Measurements from ENCODE around the gene FNDC11. TPM values are rescaled to one million over a fixed set of nuclear protein-coding genes. Genes with fewer than 3 reads are reported as not detected.

The FNDC11 gene
- total RNA-seq, 1 experiment from 2014 or later, result 2.2 TPM

DNA sequence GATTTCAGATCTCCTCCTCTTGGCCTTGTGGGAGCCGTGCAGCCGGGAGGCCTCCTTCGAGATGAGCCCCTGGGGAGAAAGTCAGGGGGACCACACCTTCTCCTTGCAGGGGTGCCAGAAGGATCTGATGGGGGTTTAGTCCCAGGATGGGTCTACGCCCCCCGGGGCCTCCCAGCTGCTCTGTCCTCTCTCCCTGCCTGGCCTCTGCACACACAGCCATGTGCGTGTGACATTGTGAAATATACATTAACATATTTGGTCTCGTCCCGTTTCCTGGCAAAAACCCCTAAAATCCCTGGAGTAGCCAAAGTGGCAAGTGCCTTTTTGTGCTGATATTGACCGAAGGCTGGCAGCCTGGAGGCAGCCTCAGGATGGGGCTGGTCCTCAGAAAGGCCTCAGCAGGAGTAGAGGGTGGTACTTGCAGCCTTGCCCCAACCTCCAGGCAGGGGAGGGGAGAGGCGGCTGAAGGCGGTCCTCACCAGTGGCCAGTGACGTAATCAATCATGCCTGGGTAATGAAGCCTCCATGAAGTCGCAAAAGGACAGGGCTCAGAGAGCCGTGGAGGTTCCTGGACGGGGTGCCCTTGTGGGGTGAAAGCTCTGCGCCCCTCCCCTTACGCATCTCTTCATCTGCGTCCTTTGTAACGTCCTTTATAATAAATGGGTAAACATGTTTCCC lies 25.2 kb downstream of the FNDC11 start:
- no peak for DNase-seq (ENCODE audit: low spot score)

GRCh38 chr20:63580796-63581461 lies 27.0 kb downstream of the FNDC11 start:
- peak; percentile 86 for DNase-seq (ENCODE audit: low spot score)

DNA sequence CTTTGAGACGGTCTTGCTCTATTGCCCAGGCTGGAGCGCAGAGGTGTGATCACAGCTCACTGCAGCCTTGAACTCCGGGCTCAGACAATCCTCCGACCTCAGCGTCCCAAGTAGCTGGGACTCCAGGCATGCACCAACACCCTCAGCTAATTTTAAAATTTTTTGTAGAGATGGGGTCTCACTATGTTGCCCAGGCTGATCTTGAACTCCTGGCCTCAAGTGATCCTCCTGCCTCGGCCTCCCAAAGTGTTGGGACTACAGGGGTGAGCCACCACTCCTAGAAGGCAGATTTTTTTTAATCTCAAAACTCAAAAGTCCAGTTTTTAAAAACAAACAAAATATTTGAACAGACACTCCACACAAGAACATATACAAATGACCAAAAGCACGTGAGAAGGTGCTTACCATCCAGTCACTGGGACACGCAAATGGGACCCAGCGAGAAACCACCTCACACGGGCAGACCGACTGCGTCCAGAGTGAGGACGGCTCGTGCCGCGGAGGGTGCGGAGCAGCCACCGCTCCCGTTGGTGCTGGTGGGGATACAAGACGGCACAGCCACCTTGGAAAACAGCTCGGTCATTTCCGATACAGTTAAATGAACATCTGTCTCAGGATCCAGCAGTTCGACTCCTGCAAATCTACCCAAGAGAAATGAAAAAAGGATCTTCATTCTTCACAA lies 28.6 kb downstream of the FNDC11 start:
- no peak for DNase-seq (ENCODE audit: low spot score)

DNA sequence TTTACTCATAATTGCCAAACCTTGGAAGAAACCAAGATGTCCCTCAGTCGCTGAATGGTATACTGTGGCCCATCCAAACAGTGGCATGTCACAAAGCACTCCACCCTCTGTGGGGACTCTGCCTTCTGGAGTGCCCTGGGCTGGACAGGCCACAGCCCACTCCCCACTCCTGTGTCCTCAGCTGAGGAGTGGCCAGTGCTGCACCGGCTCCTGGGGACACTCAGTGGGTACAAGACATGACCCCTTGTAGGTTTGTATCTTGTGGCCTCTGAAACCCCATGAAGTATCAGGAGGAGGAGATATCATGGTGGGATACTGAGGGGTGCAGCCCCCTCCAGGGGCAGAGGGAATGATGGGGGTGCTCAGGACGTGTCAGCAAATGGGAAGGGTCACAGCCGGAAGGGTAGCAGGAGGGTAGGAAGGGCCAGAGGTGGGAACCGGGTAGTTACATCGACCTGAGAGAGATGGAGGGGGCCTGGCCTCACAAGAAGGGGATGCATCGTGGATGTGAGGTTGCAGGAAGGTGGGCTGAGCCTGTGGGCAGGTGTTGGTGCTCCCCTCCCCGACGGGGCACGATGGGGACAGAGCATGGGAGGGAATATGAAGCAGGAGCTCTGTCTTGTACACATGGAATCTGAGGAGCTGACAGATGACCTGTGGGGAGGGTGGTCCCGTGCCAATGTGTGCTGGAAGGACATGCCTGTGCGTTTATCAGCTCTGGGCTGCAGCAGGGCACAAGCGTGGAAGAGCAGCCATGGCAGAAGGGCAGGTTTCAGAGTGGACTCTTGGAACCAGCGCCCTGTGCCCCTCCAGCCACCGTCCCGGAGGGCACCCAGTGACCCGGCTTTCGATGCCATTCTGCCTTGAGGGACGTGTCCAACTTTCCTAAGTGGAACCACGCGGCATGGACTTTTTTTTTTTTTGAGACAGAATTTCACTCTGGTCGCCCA lies 31.9 kb downstream of the FNDC11 start:
- no peak for DNase-seq (ENCODE audit: low spot score)

DNA sequence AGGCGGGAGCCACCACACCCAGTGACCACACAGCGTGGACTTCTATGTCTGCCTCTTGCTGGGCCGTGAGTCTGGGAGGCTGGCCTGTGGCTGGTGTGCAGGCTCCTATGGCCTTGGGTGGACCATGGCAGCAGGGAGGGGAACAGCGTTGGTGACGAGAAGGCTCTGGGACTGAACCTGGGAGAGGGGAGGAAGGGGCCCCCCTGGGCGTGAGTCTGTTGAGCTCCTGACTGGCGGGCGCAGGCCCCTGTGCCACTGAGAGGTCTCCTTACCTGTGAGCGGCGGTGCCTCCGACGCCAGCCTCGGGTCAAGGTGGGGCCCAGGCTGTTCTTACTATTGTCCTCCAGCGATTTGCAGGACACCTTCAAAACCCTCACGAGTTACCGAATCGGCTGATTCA lies 32.8 kb downstream of the FNDC11 start:
- DNase-seq (ENCODE audit: low spot score), result no peak

- no peak for DNase-seq (ENCODE audit: low spot score)
Observed at GRCh38 chr20:63587256-63587655, 33.3 kb downstream of the FNDC11 start.

- DNase-seq (ENCODE audit: low spot score), result no peak
Observed at GRCh38 chr20:63587776-63588591, 34.0 kb downstream of the FNDC11 start.

DNA sequence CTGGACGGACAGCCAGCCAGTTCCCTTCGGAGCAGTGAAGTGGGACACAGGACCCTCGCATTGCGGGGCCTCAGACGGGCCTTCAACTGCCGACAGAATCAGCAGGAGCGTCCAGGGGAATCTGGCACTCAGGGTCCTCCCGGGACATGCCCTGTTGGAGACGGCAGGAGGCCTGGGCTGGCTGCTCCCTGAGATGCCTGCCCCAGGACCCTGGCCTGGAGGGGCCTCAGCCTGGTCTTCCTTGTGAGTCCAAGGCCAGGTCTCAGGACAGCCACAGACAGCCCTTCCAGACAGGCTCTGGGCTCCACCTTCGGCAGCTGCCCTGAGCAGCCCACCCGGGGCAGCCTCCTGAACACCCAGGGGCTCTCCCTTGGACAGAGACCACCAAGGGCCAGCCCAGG lies 34.7 kb downstream of the FNDC11 start:
- DNase-seq (ENCODE audit: low spot score), result no peak

GRCh38 chr20:63589261-63590217 lies 35.6 kb downstream of the FNDC11 start:
- DNase-seq (ENCODE audit: low spot score), result no peak

DNA sequence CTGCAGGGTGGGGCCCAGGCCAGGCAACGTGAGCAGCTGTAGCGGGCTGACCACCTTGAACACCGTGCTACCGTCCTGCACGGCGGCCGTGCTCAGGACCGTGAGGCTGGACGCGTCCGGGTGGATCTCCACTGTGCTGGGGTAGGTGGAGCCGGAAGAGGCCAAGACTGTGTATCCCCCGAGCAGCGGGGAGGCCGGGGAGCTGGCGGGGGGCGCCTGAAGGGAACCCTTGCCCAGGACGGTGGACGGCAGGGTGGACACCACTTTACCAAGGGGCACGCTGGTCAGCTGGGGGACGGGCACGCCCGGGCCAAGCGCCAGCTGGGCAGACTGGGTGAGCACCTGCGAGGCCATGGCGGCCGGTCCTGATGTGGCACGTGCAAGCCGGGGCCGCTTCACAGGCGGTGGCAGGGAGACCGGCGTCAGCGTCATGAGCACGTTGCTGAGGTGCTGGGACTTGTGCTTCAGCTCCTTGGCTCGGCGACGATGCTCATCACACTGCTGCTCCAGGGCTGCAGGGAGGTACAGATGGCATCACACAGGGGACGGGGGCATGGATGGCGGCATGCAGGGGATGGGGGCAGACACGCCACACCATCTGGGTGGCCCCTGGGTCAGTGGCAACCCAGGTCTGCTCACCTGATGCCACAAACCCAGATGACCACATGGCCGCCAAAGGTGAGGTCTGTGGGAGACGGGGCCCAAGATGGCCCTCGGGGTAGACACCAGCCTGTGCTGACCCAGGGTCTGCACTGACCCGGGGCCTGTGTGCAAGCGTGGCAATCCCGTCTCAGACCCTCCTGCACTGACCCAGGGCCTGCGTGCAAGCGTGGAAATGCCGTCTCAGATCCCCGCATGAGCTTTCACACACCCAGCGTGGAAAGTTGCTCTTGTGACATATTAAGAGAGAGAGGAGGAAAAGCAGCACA lies 36.5 kb downstream of the FNDC11 start:
- DNase-seq (ENCODE audit: low spot score), result no peak

- DNase-seq (ENCODE audit: low spot score), result no peak
Observed at GRCh38 chr20:63591147-63591533, 37.2 kb downstream of the FNDC11 start.

DNA sequence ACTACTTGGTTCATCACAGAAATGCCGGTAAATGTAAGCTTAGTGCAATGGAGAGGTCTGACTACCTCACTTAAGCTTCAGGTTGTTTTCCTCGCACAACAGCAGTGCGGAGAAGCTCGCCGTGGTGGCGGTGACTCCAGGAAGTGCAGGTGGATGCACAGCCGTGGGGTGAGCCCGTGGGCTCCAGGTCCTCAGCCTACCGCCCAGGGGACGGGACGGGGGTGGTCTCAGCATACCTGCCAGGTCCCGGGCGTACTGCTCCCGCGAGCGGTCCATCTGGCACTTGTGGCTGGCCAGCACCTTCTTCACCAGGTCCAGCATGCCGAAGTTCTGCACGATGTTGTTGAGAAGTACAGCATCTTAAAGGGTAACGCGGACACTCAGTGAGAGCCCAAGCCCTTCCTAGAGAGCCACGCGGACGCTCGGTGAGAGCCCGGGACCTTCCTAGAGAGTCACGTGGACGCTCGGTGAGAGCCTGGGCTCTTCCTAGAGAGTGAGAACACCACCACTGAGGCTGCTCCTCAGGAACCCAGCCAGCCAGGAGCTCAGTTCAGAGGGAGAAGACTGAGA lies 37.9 kb downstream of the FNDC11 start:
- DNase-seq (ENCODE audit: low spot score), result no peak

DNA sequence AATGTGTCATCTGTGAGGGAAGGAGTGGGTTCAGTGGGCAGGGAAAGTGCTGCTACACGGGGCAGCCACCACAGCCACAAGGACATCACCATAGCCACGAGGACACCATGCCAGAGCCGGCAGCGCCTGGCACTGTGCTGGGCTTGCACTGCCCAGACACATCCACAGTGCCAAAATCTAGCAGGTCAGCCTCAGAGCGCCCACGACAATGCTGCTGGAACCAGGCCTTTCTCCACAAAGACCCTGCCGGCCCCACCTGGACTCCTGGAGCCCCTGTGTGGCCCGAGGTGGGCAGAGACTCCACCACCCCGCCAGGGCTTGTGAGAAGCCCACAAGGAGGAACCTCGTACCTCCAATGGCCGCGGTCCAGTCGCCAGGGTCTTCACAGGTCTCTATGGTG lies 38.7 kb downstream of the FNDC11 start:
- DNase-seq (ENCODE audit: low spot score), result no peak

GRCh38 chr20:63594043-63594561 lies 40.1 kb downstream of the FNDC11 start:
- DNase-seq (ENCODE audit: low spot score), result no peak

DNA sequence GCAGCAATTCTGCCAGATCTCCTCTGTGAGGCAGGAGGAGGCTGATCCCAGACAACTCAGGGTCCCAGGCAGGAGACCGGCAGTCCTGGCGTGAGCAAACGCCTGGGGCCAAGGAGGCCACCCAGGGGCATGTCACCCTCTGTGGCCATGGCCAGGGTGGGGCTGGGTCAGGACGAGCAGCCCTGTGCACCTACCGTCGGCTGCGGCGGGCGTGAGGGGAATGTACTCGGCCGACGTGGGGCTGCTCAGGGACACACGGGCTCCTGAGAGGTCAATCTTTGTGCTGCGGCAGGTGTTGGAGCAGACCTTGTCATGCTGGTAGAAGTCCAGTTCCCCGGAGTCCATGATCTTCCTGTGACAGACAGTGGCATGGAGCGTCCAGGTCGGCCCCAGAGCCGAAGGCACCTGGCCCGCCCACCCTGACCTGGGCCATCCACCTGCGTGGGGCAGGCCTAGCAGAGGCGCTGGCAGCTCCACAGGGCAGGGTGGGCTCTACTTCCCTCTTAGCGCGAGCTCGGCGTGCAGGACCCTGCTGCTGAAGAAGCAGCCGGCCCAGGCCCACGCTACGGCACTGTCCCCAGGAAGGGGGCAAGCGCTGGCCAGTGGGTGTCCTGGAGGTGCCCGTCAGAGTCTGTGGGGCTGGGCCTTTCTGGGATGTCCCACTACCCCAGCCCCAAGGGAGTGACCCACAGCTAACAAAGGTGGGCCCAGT lies 41.6 kb downstream of the FNDC11 start:
- no peak for DNase-seq (ENCODE audit: low spot score)

- no peak for DNase-seq (ENCODE audit: low spot score)
Observed at GRCh38 chr20:63596423-63596822, 42.5 kb downstream of the FNDC11 start.
